RWPE2 (cell line): Measurements from ENCODE around the gene ABHD17C.
"Not testable (repeated sequence)": the region's sequence is repeated elsewhere in the genome, so short reads cannot be mapped to it uniquely, and the experiment has no call there.

ENCODE experiments used
- ATAC-seq: fragments of 200-7000 bp; cut with Tn5 transposase; 3 replicates; pipeline ENCODE4 v1.9.1; 2021; ENCODE audit warnings: low read depth
- DNase-seq: peaks from one replicate; pipeline ENCODE4 v3.0.0-alpha.2; 2020; ENCODE audit warnings: low spot score
- H3K27ac ChIP-seq: fragments of 450-650 bp; 2 replicates; pipeline ENCODE4 v1.5.1; 2017; ENCODE audit warnings: mild to moderate bottlenecking; ENCODE audit not compliant: poor library complexity, severe bottlenecking
- H3K27me3 ChIP-seq: fragments of 250-450 bp; sonication (Bioruptor Pico); 2 replicates; pipeline ENCODE4 v1.5.1; 2021; ENCODE audit warnings: mild to moderate bottlenecking, moderate library complexity; ENCODE audit not compliant: insufficient read depth, poor library complexity, severe bottlenecking
- H3K36me3 ChIP-seq: fragments of 250-450 bp; sonication (Bioruptor Pico); 2 replicates; pipeline ENCODE4 v1.5.1; 2020; ENCODE audit warnings: low read depth, mild to moderate bottlenecking, moderate library complexity
- H3K4me1 ChIP-seq: fragments of 250-450 bp; sonication (Bioruptor Pico); 2 replicates; pipeline ENCODE4 v1.5.1; 2021; ENCODE audit warnings: mild to moderate bottlenecking, moderate library complexity; ENCODE audit not compliant: insufficient read depth, poor library complexity, severe bottlenecking
- H3K4me3 ChIP-seq: fragments of 250-450 bp; sonication (Bioruptor Pico); 2 replicates; pipeline ENCODE4 v1.5.1; 2021; ENCODE audit warnings: mild to moderate bottlenecking, moderate library complexity; ENCODE audit not compliant: severe bottlenecking
- H3K9me3 ChIP-seq: fragments of 250-450 bp; sonication (Bioruptor Pico); 2 replicates; pipeline ENCODE4 v1.5.1; 2021; ENCODE audit warnings: mild to moderate bottlenecking, moderate library complexity; ENCODE audit not compliant: severe bottlenecking
- TF ChIP-seq, protein P1 (sequence below): fragments of 450-650 bp; IDR thresholded peaks from one replicate; pipeline ENCODE4 v1.5.1; 2017; ENCODE audit warnings: mild to moderate bottlenecking, moderate library complexity; ENCODE audit not compliant: poor library complexity, severe bottlenecking

Gene ABHD17C

DNA sequence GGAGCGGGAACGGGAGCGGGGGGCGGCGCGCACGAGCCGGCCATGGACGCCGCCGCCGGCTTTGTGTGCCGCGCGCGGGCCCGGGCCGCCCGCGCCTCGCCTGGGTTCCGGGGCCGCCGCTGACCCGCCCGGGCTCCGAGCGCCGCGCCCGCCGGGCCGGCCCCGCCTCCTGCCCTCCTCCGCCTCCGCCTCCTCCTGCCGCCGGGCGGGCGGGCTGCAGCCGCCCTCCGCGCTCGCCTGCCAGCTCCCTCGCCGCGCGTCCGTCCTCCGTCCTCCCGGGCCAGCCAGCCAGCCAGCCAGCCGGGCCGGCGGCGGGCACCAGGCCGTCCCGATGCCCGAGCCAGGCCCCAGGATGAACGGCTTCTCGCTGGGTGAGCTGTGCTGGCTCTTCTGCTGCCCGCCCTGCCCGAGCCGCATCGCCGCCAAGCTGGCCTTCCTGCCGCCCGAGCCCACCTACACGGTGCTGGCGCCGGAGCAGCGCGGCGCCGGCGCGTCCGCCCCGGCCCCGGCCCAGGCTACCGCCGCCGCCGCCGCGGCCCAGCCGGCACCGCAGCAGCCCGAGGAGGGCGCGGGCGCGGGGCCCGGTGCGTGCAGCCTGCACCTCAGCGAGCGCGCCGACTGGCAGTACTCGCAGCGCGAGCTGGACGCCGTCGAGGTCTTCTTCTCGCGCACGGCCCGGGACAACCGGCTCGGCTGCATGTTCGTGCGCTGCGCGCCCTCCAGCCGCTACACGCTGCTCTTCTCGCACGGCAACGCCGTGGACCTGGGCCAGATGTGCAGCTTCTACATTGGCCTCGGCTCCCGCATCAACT is at the start of gene ABHD17C:
Gene ABHD17C (plus strand): TSS at position 212 of the 812 bp plus-strand sequence. CDS start 120 bp downstream, at position 332.
- peak; percentile 76 for DNase-seq
- Histone ChIP-seq H3K36me3 (peaks cover 19% of the 10 kb centered on the region), H3K9me3 (no peaks in the 10 kb centered on the region), H3K4me1 (peaks cover 30% of the 10 kb centered on the region), H3K27ac (peak within 1 kb of the TSS; percentile 69), H3K4me3 (peak within 1 kb of the TSS; percentile 91), H3K27me3 (no peaks in the 10 kb centered on the region)
- TF ChIP-seq, protein P1, sequence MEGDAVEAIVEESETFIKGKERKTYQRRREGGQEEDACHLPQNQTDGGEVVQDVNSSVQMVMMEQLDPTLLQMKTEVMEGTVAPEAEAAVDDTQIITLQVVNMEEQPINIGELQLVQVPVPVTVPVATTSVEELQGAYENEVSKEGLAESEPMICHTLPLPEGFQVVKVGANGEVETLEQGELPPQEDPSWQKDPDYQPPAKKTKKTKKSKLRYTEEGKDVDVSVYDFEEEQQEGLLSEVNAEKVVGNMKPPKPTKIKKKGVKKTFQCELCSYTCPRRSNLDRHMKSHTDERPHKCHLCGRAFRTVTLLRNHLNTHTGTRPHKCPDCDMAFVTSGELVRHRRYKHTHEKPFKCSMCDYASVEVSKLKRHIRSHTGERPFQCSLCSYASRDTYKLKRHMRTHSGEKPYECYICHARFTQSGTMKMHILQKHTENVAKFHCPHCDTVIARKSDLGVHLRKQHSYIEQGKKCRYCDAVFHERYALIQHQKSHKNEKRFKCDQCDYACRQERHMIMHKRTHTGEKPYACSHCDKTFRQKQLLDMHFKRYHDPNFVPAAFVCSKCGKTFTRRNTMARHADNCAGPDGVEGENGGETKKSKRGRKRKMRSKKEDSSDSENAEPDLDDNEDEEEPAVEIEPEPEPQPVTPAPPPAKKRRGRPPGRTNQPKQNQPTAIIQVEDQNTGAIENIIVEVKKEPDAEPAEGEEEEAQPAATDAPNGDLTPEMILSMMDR = no peak
- peak; percentile 55 for ATAC-seq

DNA sequence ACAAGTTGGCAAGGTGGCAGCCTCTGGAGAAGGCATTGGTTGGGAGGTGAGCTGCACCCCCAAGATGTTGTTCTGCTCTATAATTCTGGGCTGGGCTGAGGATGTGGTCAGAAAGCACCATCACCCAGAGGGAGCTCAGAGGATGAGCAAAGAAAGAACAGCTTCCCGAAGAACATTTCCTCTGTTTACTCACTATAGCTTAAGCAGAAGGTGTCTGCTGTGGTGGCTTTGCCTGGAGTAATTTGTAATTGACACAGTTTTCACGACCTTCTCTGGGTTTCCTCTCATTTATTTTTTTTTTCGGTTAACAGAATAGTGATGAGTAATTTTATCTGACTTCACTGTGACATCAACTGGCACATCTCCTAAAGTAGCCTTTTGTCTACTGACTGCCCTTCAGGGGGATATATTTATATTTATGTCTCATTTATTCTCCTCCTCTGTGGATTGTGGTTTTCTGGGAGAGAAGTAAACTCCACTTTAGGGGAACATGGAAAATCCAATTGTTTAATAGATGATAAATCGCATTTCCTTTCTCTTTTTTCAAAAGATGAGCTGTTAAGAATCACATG is 49.5 kb upstream of the ABHD17C start:
- TF ChIP-seq, protein P1 = no peak
- no peak overlapping the region for H3K27ac ChIP-seq
- H3K4me1 ChIP-seq = no peaks in the 10 kb centered on the region
- DNase-seq = no peak
- H3K9me3 ChIP-seq = peaks cover 3% of the 10 kb centered on the region
- H3K27me3 ChIP-seq = no peaks in the 10 kb centered on the region
- no peak overlapping the region for H3K4me3 ChIP-seq
- ATAC-seq = no peak; the same call in 2 of the 3 replicates
- no peaks in the 10 kb centered on the region for H3K36me3 ChIP-seq

DNA sequence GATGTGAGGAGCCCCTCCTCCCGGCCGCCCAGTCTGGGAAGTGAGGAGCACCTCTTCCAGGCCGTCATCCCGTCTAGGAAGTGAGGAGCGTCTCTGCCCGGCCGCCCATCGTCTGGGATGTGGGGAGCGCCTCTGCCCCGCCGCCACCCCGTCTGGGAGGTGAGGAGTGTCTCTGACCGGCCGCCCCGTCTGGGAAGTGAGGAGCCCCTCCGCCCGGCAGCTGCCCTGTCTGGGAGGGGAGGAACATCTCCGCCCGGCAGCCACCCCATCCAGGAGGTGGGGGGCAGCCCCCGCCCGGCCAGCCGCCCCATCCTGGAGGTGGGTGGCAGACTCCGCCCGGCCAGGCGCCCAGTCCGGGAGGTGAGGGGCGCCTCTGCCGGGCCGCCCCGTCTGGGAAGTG is 47.7 kb upstream of the ABHD17C start:
- H3K4me3 ChIP-seq, H3K4me1 ChIP-seq, H3K27ac ChIP-seq, DNase-seq, ATAC-seq, H3K36me3 ChIP-seq, H3K27me3 ChIP-seq, H3K9me3 ChIP-seq: not testable (repeated sequence)

DNA sequence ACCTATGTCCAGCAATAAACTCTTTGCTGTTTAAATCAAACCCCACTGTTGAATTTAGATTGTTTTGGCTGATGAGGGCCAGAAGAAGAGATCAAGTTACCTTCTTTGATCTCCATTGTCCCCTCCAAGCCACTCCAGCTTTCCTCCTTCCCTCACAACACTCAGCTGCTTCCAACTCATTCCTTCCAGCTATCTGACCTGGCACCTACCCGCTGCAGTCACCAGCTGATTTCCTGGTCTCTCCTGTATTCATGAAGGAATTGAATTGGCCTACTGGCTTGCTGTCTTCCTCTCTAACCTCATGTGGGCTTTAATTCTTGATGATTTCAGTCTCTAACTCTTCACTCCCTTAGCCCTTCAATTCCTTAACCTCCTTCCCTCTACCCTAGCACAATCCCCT is 40.8 kb upstream of the ABHD17C start:
- ATAC-seq (no peak), DNase-seq (no peak)
- Histone ChIP-seq H3K4me1 (peaks cover 4% of the 10 kb centered on the region), H3K27me3 (no peaks in the 10 kb centered on the region), H3K9me3 (peaks cover 6% of the 10 kb centered on the region), H3K4me3 (no peak overlapping the region), H3K27ac (no peak overlapping the region), H3K36me3 (no peaks in the 10 kb centered on the region)
- TF ChIP-seq, protein P1 = no peak

DNA sequence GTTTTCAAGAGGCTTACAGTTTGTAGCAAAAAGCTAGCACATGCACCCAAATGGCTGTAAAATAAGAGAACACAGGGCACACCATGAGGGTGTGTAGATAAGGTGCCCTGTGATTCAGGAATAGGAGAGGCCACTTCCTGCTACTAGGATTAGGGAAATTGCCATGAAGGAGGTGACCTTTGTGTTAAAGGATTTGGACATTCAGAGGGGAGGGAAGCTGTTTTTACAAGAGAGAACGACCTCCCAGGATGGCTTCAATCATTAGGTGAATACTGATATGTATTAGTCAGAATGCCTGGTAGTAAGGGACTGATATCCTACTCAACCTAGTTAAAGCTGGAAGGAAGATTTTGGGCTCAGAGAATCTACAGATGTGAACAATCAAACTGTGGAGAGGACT is 35.7 kb upstream of the ABHD17C start:
- H3K36me3 ChIP-seq = no peaks in the 10 kb centered on the region
- TF ChIP-seq, protein P1 = no peak
- ATAC-seq = no peak
- DNase-seq = no peak
- no peak overlapping the region for H3K4me3 ChIP-seq
- no peaks in the 10 kb centered on the region for H3K27me3 ChIP-seq
- no peak overlapping the region for H3K27ac ChIP-seq
- H3K4me1 ChIP-seq = peaks cover 26% of the 10 kb centered on the region
- no peaks in the 10 kb centered on the region for H3K9me3 ChIP-seq
